Suprapubic skin (tissue), 4 donors: ENCODE measurements around the gene ZNF664. TPM values are rescaled to one million over a fixed set of nuclear protein-coding genes. Genes with fewer than 3 reads are reported as not detected.

ENCODE experiments used
- DNase-seq, 2 donors: peaks; one replicate each; pipeline ENCODE4 v3.0.0-alpha.2; 2019; ENCODE audit warnings: low spot score in 2 of 2
- H3K27ac ChIP-seq: fragments of 200-600 bp; sonication (generic); one replicate; pipeline ENCODE4 v1.5.1; 2019
- H3K27me3 ChIP-seq: fragments of 200-600 bp; sonication (generic); one replicate; pipeline ENCODE4 v1.5.1; 2019
- H3K36me3 ChIP-seq: fragments of 200-600 bp; sonication (generic); one replicate; pipeline ENCODE4 v1.5.1; 2019
- H3K4me1 ChIP-seq: fragments of 200-600 bp; sonication (generic); one replicate; pipeline ENCODE4 v1.5.1; 2019
- H3K4me3 ChIP-seq: fragments of 200-600 bp; sonication (generic); one replicate; pipeline ENCODE4 v1.5.1; 2019; ENCODE audit warnings: mild to moderate bottlenecking
- H3K9me3 ChIP-seq: fragments of 200-600 bp; sonication (generic); one replicate; pipeline ENCODE4 v1.5.1; 2019
- CTCF ChIP-seq, 2 donors: fragments of 200-600 bp in 1 of 2; fragments of 450-650 bp in 1 of 2; sonication (generic) in 1 of 2; IDR thresholded peaks; one replicate each; pipeline ENCODE4 v1.5.1; 2016 to 2019; ENCODE audit warnings: antibody characterized with exemption in 2 of 2, mild to moderate bottlenecking in 1 of 2, moderate library complexity in 1 of 2
- EP300 ChIP-seq: sonication (generic); formaldehyde crosslinking; IDR thresholded peaks from one replicate; pipeline ENCODE4 v1.6.1; 2017; ENCODE audit warnings: antibody characterized with exemption
- POLR2A ChIP-seq, 2 donors: fragments of 450-650 bp; IDR thresholded peaks; one replicate each; pipeline ENCODE4 v1.6.1; 2017; ENCODE audit warnings: antibody characterized with exemption in 2 of 2, mild to moderate bottlenecking in 2 of 2, moderate library complexity in 2 of 2
- POLR2AphosphoS5 ChIP-seq, 3 donors: sonication (generic); formaldehyde crosslinking; IDR thresholded peaks; one replicate each; pipeline ENCODE4 v1.6.1; 2017; ENCODE audit warnings: antibody characterized with exemption in 3 of 3
- WGBS: methylation state at CpG from one replicate; pipeline ENCODE4 v1.1.5; 2018; 5-methylcytosine and 5-hydroxymethylcytosine counted together
- total RNA-seq, 4 donors: library from RNA; depleted of rRNA; stranded (reverse); fragments of >200 nt; gene quantifications; one replicate each; pipeline ENCODE4 v1.1.0, GENCODE V29; 2016

The ZNF664 gene
- total RNA-seq, 4 donors from 2014 or later: 29.6 to 39.6 (median 32.8) TPM

- Histone ChIP-seq H3K27ac (no peak overlapping the region), H3K9me3 (no peaks in the 10 kb centered on the region), H3K4me1 (peaks cover 6% of the 10 kb centered on the region), H3K27me3 (no peaks in the 10 kb centered on the region), H3K36me3 (no peaks in the 10 kb centered on the region), H3K4me3 (no peak overlapping the region)
- no peak for DNase-seq
- TF ChIP-seq POLR2A (IDR thresholded peaks at IDR 0.05) (no peak), CTCF (IDR thresholded peaks at IDR 0.05) (no peak), EP300 (no peak), POLR2AphosphoS5 (IDR thresholded peaks at IDR 0.05) (no peak)
- WGBS: 87% methylated on average over 5 of the region's 5 CpGs
These were observed 10.5 kb upstream of the ZNF664 start for GRCh38 chr12:123962513-123962912.

- 95% methylated on average over 4 of the region's 4 CpGs for WGBS
- Histone ChIP-seq H3K27ac (no peak overlapping the region), H3K36me3 (no peaks in the 10 kb centered on the region), H3K9me3 (no peaks in the 10 kb centered on the region), H3K4me3 (no peak overlapping the region), H3K27me3 (no peaks in the 10 kb centered on the region), H3K4me1 (peaks cover 7% of the 10 kb centered on the region)
- DNase-seq: no peak
- TF ChIP-seq POLR2AphosphoS5 (IDR thresholded peaks at IDR 0.05): no peak
- no peak for TF ChIP-seq CTCF (IDR thresholded peaks at IDR 0.05)
These were observed 9.2 kb upstream of the ZNF664 start for GRCh38 chr12:123963821-123964220.

- no peak for TF ChIP-seq POLR2A (IDR thresholded peaks at IDR 0.05)
- no peak for TF ChIP-seq POLR2AphosphoS5 (IDR thresholded peaks at IDR 0.05)
- no peak for TF ChIP-seq EP300
- no peak for TF ChIP-seq CTCF (IDR thresholded peaks at IDR 0.05)
- DNase-seq: no peak
- no peaks in the 10 kb centered on the region for H3K36me3 ChIP-seq
- H3K27me3 ChIP-seq: no peaks in the 10 kb centered on the region
- H3K27ac ChIP-seq: no peak overlapping the region
- 71% methylated on average over 5 of the region's 5 CpGs for WGBS
- peaks cover 11% of the 10 kb centered on the region for H3K4me1 ChIP-seq
- no peaks in the 10 kb centered on the region for H3K9me3 ChIP-seq
- no peak overlapping the region for H3K4me3 ChIP-seq
These were observed 7.6 kb upstream of the ZNF664 start for GRCh38 chr12:123965382-123965781.

- DNase-seq: no peak
- no peaks in the 10 kb centered on the region for H3K36me3 ChIP-seq
- H3K4me1 ChIP-seq: peaks cover 14% of the 10 kb centered on the region
- no peaks in the 10 kb centered on the region for H3K9me3 ChIP-seq
- H3K27me3 ChIP-seq: no peaks in the 10 kb centered on the region
- TF ChIP-seq POLR2A (IDR thresholded peaks at IDR 0.05) (no peak), CTCF (IDR thresholded peaks at IDR 0.05) (no peak), EP300 (no peak), POLR2AphosphoS5 (IDR thresholded peaks at IDR 0.05) (no peak)
- WGBS: 77% methylated on average over 3 of the region's 3 CpGs
- no peak overlapping the region for H3K27ac ChIP-seq
- H3K4me3 ChIP-seq: no peak overlapping the region
These were observed 6.4 kb upstream of the ZNF664 start for GRCh38 chr12:123966596-123966995.

GRCh38 chr12:123967121-123967586 lies 5.9 kb upstream of the ZNF664 start:
- 88% methylated on average over 8 of the region's 8 CpGs for WGBS
- Histone ChIP-seq H3K9me3 (no peaks in the 10 kb centered on the region), H3K27ac (no peak overlapping the region), H3K27me3 (no peaks in the 10 kb centered on the region), H3K36me3 (no peaks in the 10 kb centered on the region), H3K4me3 (no peak overlapping the region), H3K4me1 (peaks cover 20% of the 10 kb centered on the region)
- TF ChIP-seq POLR2A (IDR thresholded peaks at IDR 0.05) (no peak), CTCF (IDR thresholded peaks at IDR 0.05) (no peak), POLR2AphosphoS5 (IDR thresholded peaks at IDR 0.05) (no peak), EP300 (no peak)
- DNase-seq: no peak
